Activated naive CD4-positive, alpha-beta T cell treated with anti-CD3 and anti-CD28 coated beads for 36 hours (primary cell): Measurements from ENCODE around the gene GAS2. TPM values are rescaled to one million over a fixed set of nuclear protein-coding genes. Genes with fewer than 3 reads are reported as not detected.

Experiments
- CTCF ChIA-PET: fragments of 350-600 bp; sonication (Branson Sonifier 250); formaldehyde crosslinking; loops from one replicate; lab custom pipeline; 2021; ENCODE audit warnings: antibody characterized with exemption; lab: Charles Lee
- DNase-seq: peaks from one replicate; pipeline ENCODE4 v3.0.0-alpha.2; 2020
- H3K27ac Mint-ChIP-seq: one replicate; pipeline ENCODE4 v1.8.0; 2021; ENCODE audit warnings: mild to moderate bottlenecking, mixed read lengths
- H3K27me3 Mint-ChIP-seq: one replicate; pipeline ENCODE4 v1.8.0; 2021; ENCODE audit warnings: low read depth, mixed read lengths
- H3K36me3 Mint-ChIP-seq: one replicate; pipeline ENCODE4 v1.8.0; 2021; ENCODE audit warnings: low read depth, mixed read lengths
- H3K4me1 Mint-ChIP-seq: one replicate; pipeline ENCODE4 v1.8.0; 2021; ENCODE audit warnings: low read depth, mixed read lengths
- H3K4me3 Mint-ChIP-seq: one replicate; pipeline ENCODE4 v1.8.0; 2021; ENCODE audit warnings: mild to moderate bottlenecking, moderate library complexity, mixed read lengths
- H3K9me3 Mint-ChIP-seq: one replicate; pipeline ENCODE4 v1.8.0; 2021; ENCODE audit warnings: mixed read lengths
- intact Hi-C: fragments of 100-400 bp; cut with micrococcal nuclease; formaldehyde crosslinking; loops from one replicate; pipeline ENCODE4 v1.15.1; 2023
- total RNA-seq, 2 experiments: library from RNA; stranded (reverse); gene quantifications; one replicate each; pipeline ENCODE4 v1.2.3, GENCODE V29; 2021

GAS2 gene
- 1 to 10 TPM in 1 of 2 experiments, under 1 TPM in 1; 0.62 to 1.2 TPM for total RNA-seq

DNA sequence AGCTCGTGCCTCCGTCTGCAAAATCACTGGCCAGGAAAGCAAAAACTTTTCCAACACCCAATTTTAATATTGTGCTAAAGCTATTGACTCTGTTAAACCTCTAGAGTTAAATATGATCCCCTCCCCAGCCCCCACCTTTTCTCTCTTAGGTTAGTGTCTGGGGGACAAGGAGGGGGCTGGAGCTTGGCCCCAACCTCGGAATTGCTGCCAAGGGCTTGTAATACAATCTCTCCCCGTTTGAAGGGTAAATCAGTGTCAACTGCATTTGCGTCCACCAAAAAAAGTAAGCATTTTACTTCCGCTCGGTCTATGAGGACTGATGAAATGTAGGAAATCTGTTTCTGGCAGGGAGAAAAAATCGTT, at the start of gene GAS2:
GAS2 (plus strand) TSS at position 287 of the 363 bp plus-strand sequence. CDS start 8,259 bp downstream, outside the sequence.
- DNase-seq: no peak
- Mint-ChIP-seq H3K4me3 (peak within 1 kb of the TSS; percentile 78), H3K27me3 (peaks cover 48% of the 10 kb centered on the region), H3K27ac (no peak within 1 kb of the TSS), H3K36me3 (no peaks in the 10 kb centered on the region), H3K9me3 (no peaks in the 10 kb centered on the region), H3K4me1 (peaks cover 17% of the 10 kb centered on the region)
- intact Hi-C loops: no loop called here
- CTCF ChIA-PET: interaction anchor here (0.9 to 1.0 kb wide), 2 partner anchors 33 to 121 kb away, joined by 3 read pairs; no protein-coding TSS in a partner anchor

DNA sequence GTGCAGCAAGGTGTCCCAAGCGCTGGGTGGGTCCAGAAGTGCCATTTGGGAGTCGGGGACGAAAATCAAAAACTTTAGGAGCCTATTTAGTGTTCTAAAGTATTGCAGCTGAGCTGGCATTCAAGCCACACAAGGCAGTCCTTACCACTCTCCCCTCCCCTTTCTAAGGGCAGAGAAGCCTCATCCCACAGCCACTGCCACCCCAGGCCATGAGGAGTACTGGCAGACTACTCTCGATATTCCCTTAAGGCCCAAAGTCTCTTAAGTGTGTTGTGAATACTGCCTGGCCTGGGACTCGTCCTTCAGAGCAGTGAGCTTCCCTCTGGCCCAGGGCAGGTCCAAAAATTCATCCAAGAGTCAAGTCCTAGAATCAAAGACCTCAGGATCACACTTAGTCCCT, 48.5 kb upstream of the GAS2 start:
- peaks cover 17% of the 10 kb centered on the region for H3K4me1 Mint-ChIP-seq
- peaks cover 6% of the 10 kb centered on the region for H3K9me3 Mint-ChIP-seq
- no peak overlapping the region for H3K4me3 Mint-ChIP-seq
- CTCF ChIA-PET: no interaction called here
- intact Hi-C loops: no loop called here
- H3K27me3 Mint-ChIP-seq: no peaks in the 10 kb centered on the region
- H3K36me3 Mint-ChIP-seq: peaks cover 24% of the 10 kb centered on the region
- H3K27ac Mint-ChIP-seq: no peak overlapping the region
- DNase-seq: no peak

DNA sequence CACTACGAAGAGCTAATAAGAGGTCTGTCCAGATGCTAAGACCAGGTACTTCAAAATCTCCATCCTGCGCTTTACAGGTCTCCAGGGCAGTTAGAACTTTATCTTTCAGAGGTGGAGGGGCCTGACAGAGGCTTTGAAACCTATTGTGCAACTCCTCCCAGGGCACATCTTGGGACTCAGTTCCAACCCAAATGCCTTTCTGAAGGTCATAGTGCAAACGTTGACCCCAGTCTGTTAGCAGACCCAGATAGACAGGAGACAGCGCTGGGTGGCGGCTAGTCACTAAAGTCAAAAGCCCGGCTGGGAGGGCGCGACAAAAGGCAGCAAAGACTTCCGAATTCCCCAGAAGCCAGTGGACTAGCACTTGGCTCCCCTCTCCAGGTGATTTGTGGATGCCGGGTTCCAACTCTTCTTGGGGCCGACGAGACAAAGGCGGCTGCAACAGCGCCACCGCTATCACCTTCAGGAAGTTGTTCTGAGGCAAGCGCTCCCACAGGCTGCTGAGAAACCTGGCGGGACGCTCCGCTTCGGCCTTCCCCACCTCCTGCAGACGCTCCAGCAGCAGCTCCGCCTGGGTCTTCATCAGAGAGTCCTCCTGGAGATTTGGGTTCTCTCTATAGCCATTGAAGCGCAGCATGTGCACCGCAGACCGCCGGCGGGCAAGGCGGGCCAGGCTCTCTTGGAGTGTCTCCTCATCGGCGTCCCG, 41.5 kb upstream of the GAS2 start:
- H3K4me3 Mint-ChIP-seq: peak overlapping the region; percentile 98
- H3K4me1 Mint-ChIP-seq: peaks cover 41% of the 10 kb centered on the region
- CTCF ChIA-PET: interaction anchor here (0.6 to 2.4 kb wide), 5 partner anchors 32 to 204 kb away, joined by 3 to 7 read pairs (median 3); partner anchors contain the start of gene SVIP
- intact Hi-C loops: loop anchor here (1.0 to 2.0 kb wide), 7 partner anchors 32 to 204 kb away; partner anchors contain the start of gene SVIP
- peaks cover 29% of the 10 kb centered on the region for H3K36me3 Mint-ChIP-seq
- DNase-seq: peak; percentile 77
- H3K9me3 Mint-ChIP-seq: peaks cover 1% of the 10 kb centered on the region
- peak overlapping the region; percentile 97 for H3K27ac Mint-ChIP-seq
- H3K27me3 Mint-ChIP-seq: no peaks in the 10 kb centered on the region

- Mint-ChIP-seq H3K36me3 (peaks cover 23% of the 10 kb centered on the region), H3K27ac (peak within 1 kb of the TSS; percentile 97), H3K9me3 (no peaks in the 10 kb centered on the region), H3K4me1 (peaks cover 41% of the 10 kb centered on the region), H3K4me3 (peak within 1 kb of the TSS; percentile 98), H3K27me3 (no peaks in the 10 kb centered on the region)
- CTCF ChIA-PET: interaction anchor here (0.6 to 2.4 kb wide), 4 partner anchors 31 to 203 kb away, joined by 3 to 7 read pairs (median 3); partner anchors contain the start of gene SVIP
- peak; percentile 98 for DNase-seq
- intact Hi-C loops: loop anchor here (1.0 to 2.0 kb wide), 7 partner anchors 32 to 204 kb away; partner anchors contain the start of gene SVIP
Observed at GRCh38 chr11:22625448-22626287, 40.7 kb upstream of the GAS2 start, which contains the start of gene FANCF. Gene FANCF, minus strand, starts transcription at chr11:22625823. Its CDS starts 13 bp downstream, at chr11:22625810.

DNA sequence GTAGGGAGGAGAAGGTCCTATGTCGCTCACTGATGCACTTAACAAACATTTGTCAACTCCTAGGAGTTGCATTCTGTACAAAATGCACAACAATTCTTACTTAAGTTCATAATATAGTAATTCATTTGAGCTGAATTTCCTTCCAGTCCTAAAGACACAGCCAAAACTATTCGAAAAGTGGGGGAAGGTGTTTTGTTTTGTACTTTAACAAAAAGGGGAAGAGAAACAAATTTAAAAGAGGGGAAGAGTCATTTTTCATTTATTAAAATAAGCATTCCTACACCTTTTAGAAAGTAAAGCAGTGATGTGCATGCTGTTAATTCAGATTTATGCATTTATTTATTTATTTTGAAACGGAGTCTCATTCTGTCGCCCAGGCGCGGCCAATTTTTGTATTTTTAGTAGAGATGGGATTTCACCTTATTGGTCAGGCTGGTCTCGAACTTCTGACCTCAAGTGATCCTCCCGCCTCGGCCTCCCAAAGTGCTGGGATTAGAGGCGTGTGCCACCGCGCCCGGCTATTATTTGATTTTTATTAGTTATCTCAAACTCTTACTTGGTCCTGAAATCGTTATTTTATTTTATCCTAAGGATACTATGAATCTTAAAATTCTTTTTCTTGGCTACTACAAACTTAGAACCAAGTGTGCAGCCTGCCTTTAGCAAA, 39.7 kb upstream of the GAS2 start:
- no peaks in the 10 kb centered on the region for H3K27me3 Mint-ChIP-seq
- DNase-seq: no peak
- H3K4me1 Mint-ChIP-seq: peaks cover 33% of the 10 kb centered on the region
- peaks cover 15% of the 10 kb centered on the region for H3K36me3 Mint-ChIP-seq
- intact Hi-C loops: no loop called here
- peak overlapping the region; percentile 97 for H3K27ac Mint-ChIP-seq
- H3K9me3 Mint-ChIP-seq: no peaks in the 10 kb centered on the region
- peak overlapping the region; percentile 98 for H3K4me3 Mint-ChIP-seq
- CTCF ChIA-PET: interaction anchor here (1.2 kb wide), 1 partner anchor 30 kb away, joined by 3 read pairs; no protein-coding TSS in a partner anchor

DNA sequence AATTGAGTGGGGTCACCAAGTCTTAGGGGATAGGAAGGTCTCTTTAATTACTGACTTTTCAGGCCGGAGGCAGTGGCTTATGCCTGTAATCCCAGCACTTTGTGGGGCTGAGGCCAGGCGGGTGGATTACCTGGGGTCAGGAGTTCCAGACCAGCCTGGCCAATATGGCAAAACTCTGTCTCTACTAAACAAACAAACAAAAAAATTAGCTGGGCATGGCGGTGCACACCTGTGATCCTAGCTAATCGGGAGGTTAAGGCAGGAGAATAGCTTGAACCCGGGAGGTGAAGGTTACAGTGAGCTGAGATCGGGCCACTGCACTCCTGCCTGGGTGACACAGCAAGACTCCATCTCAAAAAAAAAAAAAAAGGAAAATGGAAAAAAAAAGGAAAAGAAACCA, 39.0 kb upstream of the GAS2 start:
- Mint-ChIP-seq H3K9me3 (no peaks in the 10 kb centered on the region), H3K36me3 (peaks cover 14% of the 10 kb centered on the region), H3K4me1 (peaks cover 27% of the 10 kb centered on the region), H3K27me3 (no peaks in the 10 kb centered on the region), H3K27ac (no peak overlapping the region), H3K4me3 (no peak overlapping the region)
- CTCF ChIA-PET: no interaction called here
- intact Hi-C loops: no loop called here
- DNase-seq: no peak

GRCh38 chr11:22633354-22633902, 33.0 kb upstream of the GAS2 start:
- CTCF ChIA-PET: interaction anchor here (1.2 kb wide), 2 partner anchors 33 to 154 kb away, joined by 3 to 6 read pairs; partner anchors contain the start of gene GAS2
- H3K4me1 Mint-ChIP-seq: peaks cover 2% of the 10 kb centered on the region
- no peak for DNase-seq
- H3K27me3 Mint-ChIP-seq: peaks cover 3% of the 10 kb centered on the region
- intact Hi-C loops: no loop called here
- no peak overlapping the region for H3K4me3 Mint-ChIP-seq
- H3K9me3 Mint-ChIP-seq: no peaks in the 10 kb centered on the region
- H3K36me3 Mint-ChIP-seq: peaks cover 2% of the 10 kb centered on the region
- H3K27ac Mint-ChIP-seq: no peak overlapping the region

- H3K9me3 Mint-ChIP-seq: no peaks in the 10 kb centered on the region
- no peak overlapping the region for H3K27ac Mint-ChIP-seq
- intact Hi-C loops: no loop called here
- no peak overlapping the region for H3K4me3 Mint-ChIP-seq
- DNase-seq: no peak
- CTCF ChIA-PET: no interaction called here
- peaks cover 2% of the 10 kb centered on the region for H3K36me3 Mint-ChIP-seq
- H3K27me3 Mint-ChIP-seq: peaks cover 3% of the 10 kb centered on the region
- H3K4me1 Mint-ChIP-seq: no peaks in the 10 kb centered on the region
Observed at GRCh38 chr11:22634897-22635629, 31.3 kb upstream of the GAS2 start.

DNA sequence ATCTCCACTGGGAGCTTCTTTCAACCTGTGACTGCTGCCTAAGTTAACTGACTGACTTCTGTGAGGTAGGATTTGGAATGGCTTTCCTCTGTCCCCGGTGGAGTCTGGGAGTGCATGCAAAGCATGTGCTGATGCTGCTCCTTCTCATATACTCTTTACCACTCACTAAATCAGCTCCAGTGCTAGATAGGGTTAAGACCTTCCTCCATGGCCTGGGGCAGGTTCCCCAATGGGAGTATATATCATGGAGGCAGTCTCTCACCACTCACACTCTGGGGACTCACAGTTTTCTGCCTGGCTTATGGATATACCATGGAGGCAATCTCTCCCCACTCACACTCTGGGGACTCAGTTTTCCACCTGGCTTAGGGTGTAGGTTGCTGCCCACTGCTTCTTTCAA, 30.7 kb upstream of the GAS2 start:
- no peaks in the 10 kb centered on the region for H3K9me3 Mint-ChIP-seq
- no peak overlapping the region for H3K27ac Mint-ChIP-seq
- intact Hi-C loops: no loop called here
- no peaks in the 10 kb centered on the region for H3K4me1 Mint-ChIP-seq
- CTCF ChIA-PET: no interaction called here
- H3K27me3 Mint-ChIP-seq: peaks cover 3% of the 10 kb centered on the region
- peaks cover 2% of the 10 kb centered on the region for H3K36me3 Mint-ChIP-seq
- DNase-seq: no peak
- no peak overlapping the region for H3K4me3 Mint-ChIP-seq

GRCh38 chr11:22640862-22641261, 25.5 kb upstream of the GAS2 start:
- H3K4me1 Mint-ChIP-seq: no peaks in the 10 kb centered on the region
- H3K4me3 Mint-ChIP-seq: no peak overlapping the region
- DNase-seq: no peak
- CTCF ChIA-PET: no interaction called here
- H3K27me3 Mint-ChIP-seq: no peaks in the 10 kb centered on the region
- H3K9me3 Mint-ChIP-seq: no peaks in the 10 kb centered on the region
- H3K27ac Mint-ChIP-seq: no peak overlapping the region
- intact Hi-C loops: no loop called here
- H3K36me3 Mint-ChIP-seq: no peaks in the 10 kb centered on the region

DNA sequence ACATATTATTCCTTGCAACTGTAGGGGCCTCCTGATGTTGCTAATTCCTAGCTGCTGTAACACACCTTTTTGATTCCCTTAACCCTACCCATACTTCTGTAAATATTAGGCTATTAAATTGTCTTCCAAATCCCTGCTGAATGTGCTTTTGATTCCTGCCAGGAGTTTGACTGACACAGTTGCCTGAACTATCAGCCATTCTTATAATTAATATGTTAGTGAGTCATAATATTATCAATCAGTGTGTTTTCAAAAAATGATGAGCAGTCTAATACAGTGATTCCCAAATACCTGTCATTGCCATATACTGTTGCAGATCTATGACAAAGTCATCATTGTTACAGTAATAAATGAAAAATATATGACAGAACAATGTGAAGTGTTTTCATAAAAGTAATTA, 24.9 kb upstream of the GAS2 start:
- intact Hi-C loops: no loop called here
- H3K9me3 Mint-ChIP-seq: no peaks in the 10 kb centered on the region

More for the DNA sequence above, 24.9 kb upstream of the GAS2 start:
- Mint-ChIP-seq H3K4me1 (no peaks in the 10 kb centered on the region), H3K27ac (no peak overlapping the region), H3K36me3 (no peaks in the 10 kb centered on the region), H3K27me3 (no peaks in the 10 kb centered on the region), H3K4me3 (no peak overlapping the region)
- CTCF ChIA-PET: no interaction called here
- no peak for DNase-seq
